Stimulated activated CD4-positive, alpha-beta T cell treated with anti-CD3 and anti-CD28 coated beads, TNF-alpha, amount 100 ng/mL, for 48 hours (primary cell): Measurements from ENCODE around the gene CASP8AP2.
A peak's percentile ranks its signal among the peaks of the same experiment; 100 is the strongest.
"Not testable (repeated sequence)": the region's sequence is repeated elsewhere in the genome, so short reads cannot be mapped to it uniquely, and the experiment has no call there.

Experiments
- DNase-seq, 3 donors: peaks; one replicate each; pipeline ENCODE4 v3.0.0-alpha.2; 2020; ENCODE audit warnings: low read depth in 3 of 3

Gene CASP8AP2

DNA sequence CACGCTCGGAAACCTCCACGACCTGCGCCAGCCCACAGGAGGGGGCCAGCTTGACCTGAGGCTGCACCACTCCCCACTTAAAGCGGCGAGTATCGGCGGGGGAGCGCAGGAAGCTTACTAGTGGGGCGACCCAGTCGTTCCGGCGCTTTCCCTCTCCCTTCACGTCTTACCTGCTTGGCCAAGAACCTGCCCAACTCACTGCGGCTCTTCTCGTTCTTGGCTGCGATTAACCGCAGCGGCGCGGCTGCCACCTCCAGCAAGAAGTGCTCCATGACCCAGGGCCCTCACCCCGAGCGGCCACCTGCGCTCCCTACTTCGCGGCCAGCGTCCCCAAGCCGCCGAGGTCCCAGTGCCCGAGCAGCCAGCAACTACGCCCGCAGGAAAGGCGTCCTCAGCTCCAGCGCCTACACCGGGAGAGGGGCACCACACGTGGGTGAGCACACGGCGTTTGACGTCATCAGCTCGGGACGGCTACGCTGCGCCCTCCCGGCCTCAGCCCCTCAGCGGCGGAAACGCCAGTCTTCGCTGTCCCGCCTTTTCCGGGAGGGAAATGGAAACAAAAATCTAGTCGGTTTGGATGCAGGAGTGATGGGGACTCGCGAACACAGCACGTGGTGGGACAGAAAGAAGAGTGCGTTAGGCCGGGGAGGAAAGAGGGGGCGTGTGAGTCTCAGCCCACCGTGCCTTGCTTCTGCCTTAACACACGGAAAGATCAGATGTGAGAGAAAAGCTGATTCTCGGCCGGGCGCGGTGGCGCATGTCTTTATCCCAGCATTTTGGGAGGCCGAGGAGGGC is 10.1 kb upstream of the CASP8AP2 start, which contains the start of gene MDN1:
Gene MDN1, minus strand, starts transcription at position 459 of the 795 bp plus-strand sequence. Its CDS starts 187 bp downstream, at position 272.
- DNase-seq, result peak; percentile 81 to 89 (median 89)

DNA sequence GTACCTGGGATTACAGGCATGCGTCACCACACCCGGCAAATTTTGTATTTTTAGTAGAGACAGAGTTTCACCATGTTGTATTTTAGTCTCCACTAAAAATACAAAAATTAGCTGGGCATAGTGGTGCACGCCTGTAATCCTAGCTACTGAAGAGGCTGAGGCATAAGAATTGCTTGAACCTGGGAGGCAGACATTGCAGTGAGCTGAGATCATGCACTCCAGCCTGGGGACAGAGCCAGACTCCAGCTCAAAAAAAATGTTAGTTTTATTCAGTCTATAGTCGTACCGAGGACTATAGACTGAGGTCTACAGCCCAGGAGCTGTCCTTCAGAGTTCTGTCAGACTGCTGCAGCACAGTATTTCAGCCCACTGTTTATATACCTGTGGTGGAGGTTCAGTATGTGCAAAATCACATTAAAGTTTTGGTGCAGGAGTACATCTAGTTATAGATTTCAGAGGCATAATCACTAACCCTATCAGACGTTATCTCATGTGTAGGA is 3.6 kb upstream of the CASP8AP2 start:
- DNase-seq, result no peak

DNA sequence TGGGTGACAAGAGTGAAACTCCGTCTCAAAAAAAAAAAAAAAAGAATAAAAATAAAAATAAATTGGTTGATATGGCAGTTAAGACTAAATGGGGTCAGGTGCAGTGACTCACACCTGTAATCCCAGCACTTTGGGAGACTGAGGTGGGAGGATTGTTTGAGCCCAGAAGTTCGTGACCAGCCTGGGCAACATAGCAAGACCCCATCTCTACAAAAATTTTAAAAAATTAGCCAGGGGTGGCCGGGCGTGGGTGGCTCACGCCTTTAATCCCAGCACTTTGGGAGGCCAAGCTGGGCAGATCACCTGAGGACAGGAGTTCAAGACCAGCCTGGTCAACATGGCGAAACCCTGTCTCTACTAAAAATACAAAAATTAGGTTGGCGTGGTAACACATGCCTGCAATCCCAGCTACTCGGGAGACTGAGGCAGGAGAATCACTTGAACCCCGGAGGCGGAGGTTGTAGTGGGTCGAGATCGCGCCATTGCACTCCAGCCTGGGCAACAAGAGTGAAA is 1.1 kb upstream of the CASP8AP2 start:
- not testable (repeated sequence) for DNase-seq

DNA sequence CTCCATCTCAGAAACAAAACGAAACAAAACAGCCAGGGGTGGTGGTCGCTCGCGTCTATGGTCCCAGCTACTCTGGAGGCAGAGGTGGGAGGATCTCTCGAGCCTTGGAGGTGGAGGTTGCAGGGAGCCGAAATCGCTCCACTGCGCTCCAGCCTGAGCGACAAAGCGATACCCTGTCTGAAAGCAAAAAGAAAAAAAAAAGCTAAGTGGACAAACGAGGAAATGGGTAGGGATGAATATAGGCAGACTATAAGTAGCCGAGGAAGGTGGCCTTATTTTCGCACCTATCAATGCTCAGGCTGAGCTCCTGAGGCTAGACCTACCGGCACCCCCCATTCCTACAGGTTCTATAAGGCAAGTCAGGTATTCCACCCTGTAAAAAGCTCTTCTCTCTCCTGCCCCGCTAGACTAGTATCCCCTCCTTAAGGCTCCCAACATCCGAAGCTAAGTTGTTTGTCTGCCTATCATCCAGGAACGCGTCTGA is 650 bp upstream of the CASP8AP2 start:
- DNase-seq, result no peak

DNA sequence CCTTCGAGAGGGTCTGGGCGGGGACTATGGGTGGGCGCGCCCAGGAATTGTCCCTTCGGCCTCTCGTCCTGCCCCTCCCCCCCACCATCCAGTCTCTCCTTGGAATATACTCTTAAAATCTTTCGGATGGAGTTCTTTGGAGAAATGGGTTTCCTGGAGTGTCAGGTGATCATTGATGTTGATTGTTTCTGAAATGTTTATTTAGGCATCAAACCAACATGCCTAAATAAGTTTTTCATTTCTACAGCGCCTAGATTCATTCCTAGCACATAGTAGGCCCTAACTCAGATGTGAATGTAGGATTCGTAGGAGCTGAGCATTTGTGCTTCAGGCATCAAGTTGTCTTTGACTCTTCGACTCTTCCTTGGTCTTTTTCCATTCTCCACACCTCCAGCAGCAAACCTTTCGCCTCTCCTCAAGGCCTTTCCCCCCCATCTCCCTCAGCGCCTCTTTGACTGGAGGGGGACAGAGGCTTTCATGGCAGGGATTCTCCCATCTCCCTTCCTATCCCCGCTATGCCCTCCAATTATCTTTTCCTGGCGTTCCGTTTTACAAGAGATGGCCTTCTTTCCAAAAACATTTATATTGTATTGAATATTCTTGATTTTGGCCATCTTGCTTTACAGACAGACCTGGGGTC is 610 bp downstream of the CASP8AP2 start:
- no peak for DNase-seq

DNA sequence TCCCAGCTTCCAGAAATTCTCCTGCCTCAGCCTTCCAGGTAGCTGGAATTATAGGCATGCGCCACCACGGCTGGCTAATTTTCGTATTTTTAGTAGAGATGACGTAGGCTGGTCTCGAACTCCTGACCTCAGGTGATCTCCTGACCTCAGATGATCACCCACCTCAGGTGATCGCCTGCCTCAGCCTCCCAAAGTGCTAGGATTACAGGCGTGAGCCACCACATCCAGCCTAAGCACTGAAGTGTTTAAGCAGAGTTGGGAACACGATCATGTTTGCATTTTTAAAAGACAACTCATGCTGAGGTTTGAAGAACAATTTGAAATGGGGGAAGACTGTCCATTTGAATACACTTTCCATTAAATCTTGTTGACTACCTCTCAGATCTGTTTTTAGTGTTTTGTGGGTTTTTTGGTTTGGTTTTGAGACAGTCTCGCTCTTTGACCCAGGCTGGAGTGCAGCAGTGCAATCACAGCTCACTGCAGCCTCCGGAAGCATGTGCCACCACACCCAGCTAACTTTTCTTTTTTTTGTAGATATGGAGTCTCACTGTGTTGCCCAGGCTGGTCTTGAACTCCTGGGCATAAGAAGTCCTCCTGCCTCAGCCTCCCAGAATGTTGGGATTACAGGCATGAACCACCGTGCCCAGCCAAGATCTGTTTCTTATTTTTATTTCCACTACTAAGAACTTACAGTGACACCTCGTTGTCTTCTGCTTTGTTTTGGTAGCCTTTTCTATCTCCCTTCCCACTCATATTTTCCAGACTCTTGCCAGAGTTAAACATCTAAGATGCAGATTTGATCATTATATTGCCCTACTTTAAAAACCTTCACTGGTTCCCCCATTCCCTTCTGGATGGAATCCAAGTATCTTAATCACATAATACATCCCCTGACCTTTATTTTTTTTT is 5.5 kb downstream of the CASP8AP2 start:
- DNase-seq, result no peak

DNA sequence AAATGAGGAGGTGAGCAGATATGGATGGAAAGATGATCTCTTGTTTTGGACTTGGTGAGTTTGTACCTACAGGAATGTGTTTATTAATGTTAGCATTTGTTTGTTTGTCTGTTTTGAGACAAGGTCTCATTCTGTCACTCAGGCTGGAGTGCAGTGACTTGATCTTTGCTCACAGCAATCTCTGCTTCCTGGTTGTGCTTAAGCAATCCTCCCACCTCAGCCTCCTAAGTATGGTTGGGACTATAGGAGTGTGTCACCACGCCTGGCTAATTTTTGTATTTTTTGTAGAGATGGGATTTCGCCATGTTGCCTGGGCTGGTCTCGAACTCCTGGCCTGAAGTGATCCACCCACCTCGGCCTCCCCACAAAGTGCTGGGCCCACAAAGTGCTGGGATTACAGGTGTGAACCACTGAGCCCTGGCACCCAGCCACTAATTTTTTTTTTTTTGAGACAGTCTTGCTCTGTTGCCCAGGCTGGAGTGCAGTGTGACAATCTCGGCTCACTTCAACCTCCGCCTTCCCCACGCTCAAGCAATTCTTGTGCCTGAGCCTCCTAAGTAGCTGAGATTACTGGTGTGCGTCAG is 7.1 kb downstream of the CASP8AP2 start:
- no peak for DNase-seq

DNA sequence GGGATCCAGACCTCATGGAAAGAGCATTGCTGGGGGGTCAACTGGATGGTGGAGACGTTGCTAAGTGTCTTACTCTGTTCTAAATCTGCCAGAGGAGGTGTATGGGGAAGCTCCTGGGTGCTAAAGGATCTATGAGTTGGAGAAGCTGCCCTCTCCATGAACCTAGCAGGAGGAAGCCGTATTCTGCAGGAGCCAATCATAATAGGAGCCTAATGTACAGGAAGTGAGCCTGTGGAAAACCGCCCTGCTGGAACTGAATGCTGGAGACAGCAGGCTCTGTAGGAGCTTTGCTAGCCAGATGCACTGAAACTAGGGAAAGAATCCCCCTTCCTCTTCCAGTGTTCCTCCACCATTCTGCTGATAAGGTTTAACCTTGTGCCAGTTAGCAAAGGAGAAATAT is 10.9 kb downstream of the CASP8AP2 start:
- no peak for DNase-seq

DNA sequence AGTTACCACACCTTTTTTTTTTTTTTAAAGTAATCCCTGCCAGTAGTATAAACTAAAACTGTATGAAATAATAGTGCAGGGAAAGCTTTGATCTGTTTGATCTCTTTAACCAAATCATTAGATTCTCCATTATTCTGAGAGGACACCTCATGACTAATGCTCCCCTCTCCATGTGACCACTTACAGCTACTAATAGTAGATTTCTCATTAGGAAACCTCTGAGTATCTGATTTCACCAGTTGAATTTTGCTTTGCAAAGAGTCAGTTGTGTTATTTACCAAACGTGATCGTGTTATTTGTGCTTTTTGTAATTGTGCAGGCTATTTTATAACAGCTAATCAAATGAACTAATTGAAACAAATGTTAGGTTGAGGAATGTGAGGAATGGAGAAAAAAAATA is 12.5 kb downstream of the CASP8AP2 start:
- no peak for DNase-seq

DNA sequence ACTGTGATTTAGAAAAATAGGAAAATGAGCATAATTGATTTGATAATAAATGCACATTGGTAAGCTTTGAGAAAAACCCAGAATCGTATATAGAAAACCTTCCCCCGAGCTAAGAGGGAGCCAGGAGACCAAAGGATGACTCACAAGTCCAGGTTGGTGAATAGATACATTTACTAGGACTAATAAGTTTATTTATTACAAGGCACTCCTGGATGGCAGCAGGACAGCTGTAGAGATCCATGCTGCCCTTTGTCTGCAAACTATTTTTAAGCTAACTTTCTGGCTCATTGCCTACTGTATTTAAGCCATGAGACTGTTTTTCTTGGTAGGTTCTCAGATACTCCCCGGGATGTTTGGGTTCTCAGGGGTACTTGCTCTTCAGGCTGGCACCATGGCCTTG is 13.4 kb downstream of the CASP8AP2 start:
- DNase-seq, result no peak

DNA sequence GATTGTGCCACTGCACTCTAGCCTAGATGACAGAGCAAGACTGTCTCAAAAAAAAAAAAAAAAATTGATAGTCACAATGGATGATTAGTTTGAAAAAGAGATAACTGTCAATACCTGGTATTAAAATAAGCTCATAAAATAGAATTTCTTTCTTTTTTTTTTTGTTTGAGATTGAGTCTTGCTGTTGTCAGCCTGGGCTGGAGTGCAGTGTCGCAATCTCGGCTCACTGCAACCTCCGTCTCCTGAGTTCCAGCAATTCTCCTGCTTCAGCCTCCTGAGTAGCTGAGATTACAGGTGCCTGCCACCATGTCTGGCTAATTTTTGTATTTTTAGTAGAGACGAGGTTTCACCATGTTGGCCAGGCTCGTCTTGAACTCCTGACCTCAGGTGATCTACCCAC is 17.8 kb downstream of the CASP8AP2 start:
- DNase-seq, result not testable (repeated sequence)

DNA sequence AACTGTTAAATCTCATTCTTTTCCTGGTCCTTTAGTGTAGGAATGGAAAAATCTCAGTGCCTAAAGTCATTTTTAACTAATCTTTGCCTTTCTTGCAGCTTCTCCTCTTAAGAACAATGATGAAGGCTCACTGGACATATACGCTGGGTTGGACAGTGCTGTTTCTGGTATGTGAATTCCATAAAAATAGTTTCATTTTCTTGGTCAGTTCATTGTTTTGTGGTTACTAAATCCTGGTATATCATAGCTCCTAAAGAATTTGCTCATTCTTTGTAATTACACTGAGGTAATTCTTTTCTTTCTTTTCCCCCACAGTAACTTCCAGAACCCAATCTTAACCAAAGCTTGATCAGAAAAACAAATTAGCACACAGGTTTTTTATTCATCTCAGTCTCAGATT is 23.4 kb downstream of the CASP8AP2 start:
- no peak for DNase-seq

DNA sequence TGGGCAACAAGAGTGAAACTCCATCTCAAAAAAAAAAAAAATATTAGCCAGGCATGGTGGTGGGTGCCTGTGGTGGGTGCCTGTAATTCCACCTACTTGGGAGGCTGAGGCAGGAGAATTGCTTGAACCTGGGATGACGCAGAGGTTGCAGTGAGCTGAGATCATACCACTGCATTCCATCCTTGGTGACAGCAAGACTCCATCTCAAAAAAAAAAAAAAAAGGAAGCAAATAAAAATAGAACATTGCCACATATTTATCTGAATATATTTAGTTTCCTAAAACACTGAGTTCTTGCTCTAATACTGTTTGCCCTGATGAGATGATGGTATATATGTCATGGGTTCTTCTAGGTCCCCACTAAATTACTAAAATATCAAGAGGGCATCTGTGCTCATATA is 28.4 kb downstream of the CASP8AP2 start:
- no peak for DNase-seq

DNA sequence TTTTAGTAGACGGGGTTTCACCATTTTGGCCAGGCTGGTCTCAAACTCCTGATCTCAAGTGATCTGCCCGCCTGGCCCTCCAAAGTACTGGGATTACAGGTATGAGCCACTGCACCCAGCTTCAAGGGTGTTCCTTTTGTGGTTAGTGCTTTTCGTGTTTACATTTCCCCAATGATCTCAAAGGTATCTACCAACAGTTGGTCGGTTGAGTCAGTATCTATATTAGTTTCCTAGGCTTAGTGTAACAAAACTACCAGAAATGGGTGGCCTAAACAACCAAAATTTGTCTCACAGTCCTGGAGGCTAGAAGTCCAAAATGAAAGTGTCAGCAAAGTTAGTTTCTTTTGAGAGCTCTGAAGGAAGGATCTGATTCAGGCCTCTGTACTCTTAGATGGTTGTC is 30.1 kb downstream of the CASP8AP2 start:
- DNase-seq, result no peak

DNA sequence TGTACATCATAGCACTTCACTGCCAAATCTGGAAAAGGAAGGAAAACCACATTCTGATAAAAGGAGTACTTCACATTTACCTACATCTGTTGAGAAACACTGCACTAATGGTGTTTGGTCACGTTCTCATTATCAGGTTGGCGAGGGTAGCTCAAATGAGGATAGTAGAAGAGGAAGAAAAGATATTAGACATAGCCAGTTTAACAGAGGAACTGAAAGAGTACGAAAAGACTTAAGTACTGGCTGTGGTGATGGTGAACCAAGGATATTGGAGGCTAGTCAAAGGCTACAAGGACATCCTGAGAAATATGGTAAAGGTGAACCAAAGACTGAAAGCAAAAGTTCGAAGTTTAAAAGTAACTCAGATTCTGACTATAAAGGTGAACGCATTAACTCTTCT is 32.6 kb downstream of the CASP8AP2 start:
- DNase-seq, result no peak

DNA sequence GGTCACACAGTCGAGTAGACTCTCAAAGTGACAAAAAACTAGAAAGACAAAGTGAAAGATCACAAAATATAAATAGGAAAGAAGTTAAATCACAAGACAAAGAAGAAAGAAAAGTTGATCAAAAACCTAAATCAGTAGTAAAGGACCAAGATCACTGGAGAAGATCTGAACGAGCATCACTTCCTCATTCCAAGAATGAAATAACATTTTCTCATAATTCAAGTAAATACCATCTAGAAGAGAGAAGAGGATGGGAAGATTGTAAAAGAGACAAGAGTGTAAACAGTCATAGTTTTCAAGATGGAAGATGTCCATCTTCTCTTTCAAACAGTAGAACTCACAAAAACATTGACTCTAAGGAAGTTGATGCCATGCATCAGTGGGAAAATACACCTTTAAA is 33.0 kb downstream of the CASP8AP2 start:
- DNase-seq, result no peak

DNA sequence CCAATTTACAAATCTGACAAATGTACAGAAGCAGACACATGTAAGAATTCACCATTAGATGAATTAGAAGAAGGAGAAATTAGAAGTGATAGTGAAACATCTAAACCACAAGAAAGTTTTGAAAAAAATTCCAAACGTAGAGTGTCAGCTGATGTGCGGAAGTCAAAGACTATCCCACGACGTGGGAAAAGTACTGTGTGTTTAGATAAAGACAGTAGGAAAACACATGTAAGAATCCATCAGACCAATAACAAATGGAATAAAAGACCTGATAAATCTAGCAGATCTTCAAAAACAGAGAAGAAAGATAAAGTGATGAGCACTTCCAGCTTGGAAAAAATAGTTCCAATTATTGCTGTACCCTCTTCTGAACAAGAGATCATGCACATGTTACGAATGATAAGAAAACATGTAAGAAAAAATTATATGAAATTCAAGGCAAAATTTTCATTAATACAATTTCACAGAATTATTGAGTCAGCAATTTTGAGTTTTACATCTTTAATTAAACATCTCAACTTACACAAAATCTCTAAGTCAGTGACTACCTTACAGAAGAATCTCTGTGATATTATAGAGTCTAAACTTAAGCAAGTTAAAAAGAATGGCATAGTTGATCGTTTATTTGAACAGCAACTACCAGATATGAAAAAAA is 36.5 kb downstream of the CASP8AP2 start:
- no peak for DNase-seq

DNA sequence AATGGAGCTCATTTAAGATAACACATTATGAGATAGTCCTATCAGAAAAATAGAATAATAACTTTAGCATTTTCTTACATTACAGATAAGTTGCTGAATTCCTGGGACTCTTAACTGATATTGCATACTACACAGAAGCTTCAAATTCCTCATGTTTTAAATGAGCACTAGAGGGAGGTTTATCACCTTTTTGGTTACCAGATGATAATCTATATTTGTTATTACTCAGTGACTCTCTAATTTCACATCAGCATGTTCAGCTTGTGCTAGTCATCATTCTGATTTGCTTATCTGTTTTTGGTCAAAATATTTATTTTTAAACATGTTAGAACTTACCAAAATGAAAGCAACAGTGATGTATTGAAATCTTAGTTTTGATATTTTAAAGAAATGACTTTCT is 44.0 kb downstream of the CASP8AP2 start:
- no peak for DNase-seq

DNA sequence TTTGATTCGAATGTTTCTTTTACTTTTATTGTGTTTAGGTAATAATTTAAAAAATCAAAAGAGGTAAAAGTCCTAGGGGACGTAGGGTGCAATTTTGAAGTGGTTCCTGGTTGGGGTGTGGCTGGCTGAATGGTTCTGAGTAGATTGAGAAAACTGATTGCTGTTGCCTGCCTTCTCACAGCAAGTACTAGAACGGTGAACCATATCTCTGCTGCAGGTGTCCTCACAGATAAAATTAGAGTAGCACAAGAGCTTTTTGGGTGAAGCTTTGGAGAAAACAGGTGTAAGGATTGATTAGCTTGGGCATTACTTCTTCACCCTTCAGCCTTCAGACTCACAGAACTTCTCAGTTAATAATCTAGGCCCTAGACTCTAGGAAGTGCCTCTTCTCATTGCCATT is 44.8 kb downstream of the CASP8AP2 start:
- DNase-seq, result no peak

DNA sequence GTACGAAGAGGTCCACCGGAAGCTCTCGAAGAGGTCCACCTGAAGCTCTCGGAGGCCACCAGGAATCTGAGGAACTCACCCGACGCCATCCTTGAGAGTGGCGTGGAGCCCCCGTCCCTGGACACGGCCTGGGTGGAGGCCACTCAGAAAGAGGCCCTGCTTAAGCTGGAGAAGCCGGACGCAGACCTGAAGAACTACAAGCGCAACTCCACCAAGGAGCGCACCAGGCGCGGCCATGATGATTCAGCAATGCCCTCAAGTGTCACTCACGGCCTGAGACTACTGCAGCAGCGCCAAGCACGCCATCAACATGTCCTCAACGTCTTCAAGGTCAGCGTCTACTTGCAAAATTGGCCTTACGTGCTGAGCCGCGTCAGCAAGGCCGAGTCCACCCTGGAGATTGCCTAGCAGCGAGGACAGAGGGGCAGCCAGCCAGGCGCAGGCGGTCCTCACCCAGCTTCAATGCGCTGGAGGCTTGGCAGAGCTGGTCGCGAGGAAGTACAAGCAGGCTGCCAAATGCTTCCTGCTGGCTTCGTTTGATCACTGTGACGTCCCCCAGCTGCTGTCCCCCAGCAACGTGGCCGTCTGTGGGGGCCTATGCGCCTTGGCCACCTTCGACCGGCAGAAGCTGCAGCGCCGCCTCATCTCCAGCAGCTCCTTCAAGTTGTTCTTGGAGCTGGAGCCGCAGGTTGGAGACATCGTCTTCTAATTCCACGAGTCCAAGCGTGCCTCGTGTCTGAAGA is 56.9 kb downstream of the CASP8AP2 start:
- no peak for DNase-seq
